Neural progenitor cell (in vitro differentiated cells): ENCODE measurements around the gene PUS1. TPM values are rescaled to one million over a fixed set of nuclear protein-coding genes. Genes with fewer than 3 reads are reported as not detected.

Experiments used
- DNase-seq: peaks from one replicate; pipeline ENCODE4 v3.0.0-alpha.2; 2016; ENCODE audit warnings: low spot score
- H2AFZ ChIP-seq: fragments of 200-600 bp; sonication (generic); replicated peaks from 2 replicates; pipeline ENCODE4 v1.6.1; 2016; ENCODE audit warnings: antibody characterized with exemption
- H3F3A ChIP-seq: fragments of 200-600 bp; sonication (generic); 2 replicates; pipeline ENCODE4 v1.6.1; 2016; ENCODE audit warnings: antibody characterized with exemption, low read depth
- H3K27ac ChIP-seq: fragments of 200-600 bp; sonication (generic); 2 replicates; pipeline ENCODE4 v1.5.1; 2016; ENCODE audit warnings: mild to moderate bottlenecking
- H3K27me3 ChIP-seq: fragments of 200-600 bp; sonication (generic); 2 replicates; pipeline ENCODE4 v1.6.1; 2016; ENCODE audit warnings: mild to moderate bottlenecking, moderate library complexity
- H3K36me3 ChIP-seq: fragments of 200-600 bp; sonication (generic); 2 replicates; pipeline ENCODE4 v1.5.1; 2016
- H3K4me1 ChIP-seq: fragments of 200-600 bp; sonication (generic); 2 replicates; pipeline ENCODE4 v1.6.1; 2016; ENCODE audit warnings: mixed run types
- H3K4me2 ChIP-seq: fragments of 200-600 bp; sonication (generic); 2 replicates; pipeline ENCODE4 v1.6.1; 2016
- H3K4me3 ChIP-seq: fragments of 200-600 bp; sonication (generic); 2 replicates; pipeline ENCODE4 v1.5.1; 2016
- H3K79me2 ChIP-seq: fragments of 200-600 bp; sonication (generic); 2 replicates; pipeline ENCODE4 v1.6.1; 2016; ENCODE audit warnings: low read depth
- H3K9ac ChIP-seq: fragments of 200-600 bp; sonication (generic); 2 replicates; pipeline ENCODE4 v1.6.1; 2016
- H3K9me3 ChIP-seq: fragments of 200-600 bp; sonication (generic); 2 replicates; pipeline ENCODE4 v1.5.1; 2016; ENCODE audit warnings: low read depth
- H4K20me1 ChIP-seq: fragments of 200-600 bp; sonication (generic); 2 replicates; pipeline ENCODE4 v1.6.1; 2016; ENCODE audit warnings: low read depth
- H3K27ac Mint-ChIP-seq: 3 replicates; pipeline ENCODE4 v1.8.0; 2021; ENCODE audit warnings: mixed read lengths
- H3K27me3 Mint-ChIP-seq: 2 replicates; pipeline ENCODE4 v1.8.0; 2022; ENCODE audit warnings: low read depth, mild to moderate bottlenecking, inconsistent platforms, moderate library complexity, mixed read lengths; ENCODE audit not compliant: insufficient read depth
- H3K36me3 Mint-ChIP-seq: 3 replicates; pipeline ENCODE4 v1.8.0; 2021; ENCODE audit warnings: mixed read lengths
- H3K4me1 Mint-ChIP-seq: 3 replicates; pipeline ENCODE4 v1.8.0; 2021; ENCODE audit warnings: mixed read lengths
- H3K4me3 Mint-ChIP-seq: 3 replicates; pipeline ENCODE4 v1.8.0; 2021; ENCODE audit warnings: mild to moderate bottlenecking, moderate library complexity, mixed read lengths
- H3K9me3 Mint-ChIP-seq: 3 replicates; pipeline ENCODE4 v1.8.0; 2020; ENCODE audit warnings: mixed read lengths
- EZH2 ChIP-seq: fragments of 200-600 bp; sonication (generic); IDR thresholded peaks from 2 replicates; pipeline ENCODE4 v1.6.1; 2017; ENCODE audit warnings: antibody characterized with exemption, mild to moderate bottlenecking, moderate library complexity
- EZH2phosphoT487 ChIP-seq: fragments of 200-600 bp; sonication (generic); IDR thresholded peaks from 2 replicates; pipeline ENCODE4 v1.6.1; 2017; ENCODE audit warnings: antibody characterized with exemption
- total RNA-seq: library from RNA; depleted of rRNA; stranded (reverse); fragments of >200 nt; gene quantifications from 2 replicates; pipeline ENCODE4 v1.2.3, GENCODE V29; 2015; ENCODE audit warnings: low replicate concordance
- TF ChIP-seq, protein P1 (sequence below): fragments of 200-600 bp; sonication (generic); IDR thresholded peaks from 2 replicates; pipeline ENCODE4 v1.5.1; 2017; ENCODE audit warnings: antibody characterized with exemption, mild to moderate bottlenecking

PUS1 gene
- total RNA-seq, 1 donor from 2014 or later: 15.9 TPM

- no peak overlapping the region for H2AFZ ChIP-seq
- no peaks in the 10 kb centered on the region for H3K9me3 Mint-ChIP-seq
- H3K27me3 ChIP-seq: no peaks in the 10 kb centered on the region
- H3K36me3 Mint-ChIP-seq: peaks cover 43% of the 10 kb centered on the region
- H3K9ac ChIP-seq: no peak overlapping the region
- H3K4me3 Mint-ChIP-seq: no peak overlapping the region
- peaks cover 9% of the 10 kb centered on the region for H3K79me2 ChIP-seq
- peaks cover 4% of the 10 kb centered on the region for H4K20me1 ChIP-seq
- H3K27me3 Mint-ChIP-seq: peaks cover 4% of the 10 kb centered on the region
- no peak overlapping the region for H3K27ac Mint-ChIP-seq
- TF ChIP-seq EZH2phosphoT487: no peak
- no peak for TF ChIP-seq EZH2
- TF ChIP-seq, protein P1, sequence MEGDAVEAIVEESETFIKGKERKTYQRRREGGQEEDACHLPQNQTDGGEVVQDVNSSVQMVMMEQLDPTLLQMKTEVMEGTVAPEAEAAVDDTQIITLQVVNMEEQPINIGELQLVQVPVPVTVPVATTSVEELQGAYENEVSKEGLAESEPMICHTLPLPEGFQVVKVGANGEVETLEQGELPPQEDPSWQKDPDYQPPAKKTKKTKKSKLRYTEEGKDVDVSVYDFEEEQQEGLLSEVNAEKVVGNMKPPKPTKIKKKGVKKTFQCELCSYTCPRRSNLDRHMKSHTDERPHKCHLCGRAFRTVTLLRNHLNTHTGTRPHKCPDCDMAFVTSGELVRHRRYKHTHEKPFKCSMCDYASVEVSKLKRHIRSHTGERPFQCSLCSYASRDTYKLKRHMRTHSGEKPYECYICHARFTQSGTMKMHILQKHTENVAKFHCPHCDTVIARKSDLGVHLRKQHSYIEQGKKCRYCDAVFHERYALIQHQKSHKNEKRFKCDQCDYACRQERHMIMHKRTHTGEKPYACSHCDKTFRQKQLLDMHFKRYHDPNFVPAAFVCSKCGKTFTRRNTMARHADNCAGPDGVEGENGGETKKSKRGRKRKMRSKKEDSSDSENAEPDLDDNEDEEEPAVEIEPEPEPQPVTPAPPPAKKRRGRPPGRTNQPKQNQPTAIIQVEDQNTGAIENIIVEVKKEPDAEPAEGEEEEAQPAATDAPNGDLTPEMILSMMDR: no peak
- peaks cover 52% of the 10 kb centered on the region for H3F3A ChIP-seq
- DNase-seq: no peak
- peaks cover 38% of the 10 kb centered on the region for H3K4me1 Mint-ChIP-seq
- H3K4me2 ChIP-seq: peak overlapping the region; percentile 84
- H3K4me3 ChIP-seq: no peak overlapping the region
- H3K36me3 ChIP-seq: peaks cover 12% of the 10 kb centered on the region
- peak overlapping the region; percentile 100 for H3K27ac ChIP-seq
- no peaks in the 10 kb centered on the region for H3K9me3 ChIP-seq
- peaks cover 55% of the 10 kb centered on the region for H3K4me1 ChIP-seq
These were observed 59.9 kb downstream of the PUS1 start for GRCh38 chr12:131989021-131989420.

DNA sequence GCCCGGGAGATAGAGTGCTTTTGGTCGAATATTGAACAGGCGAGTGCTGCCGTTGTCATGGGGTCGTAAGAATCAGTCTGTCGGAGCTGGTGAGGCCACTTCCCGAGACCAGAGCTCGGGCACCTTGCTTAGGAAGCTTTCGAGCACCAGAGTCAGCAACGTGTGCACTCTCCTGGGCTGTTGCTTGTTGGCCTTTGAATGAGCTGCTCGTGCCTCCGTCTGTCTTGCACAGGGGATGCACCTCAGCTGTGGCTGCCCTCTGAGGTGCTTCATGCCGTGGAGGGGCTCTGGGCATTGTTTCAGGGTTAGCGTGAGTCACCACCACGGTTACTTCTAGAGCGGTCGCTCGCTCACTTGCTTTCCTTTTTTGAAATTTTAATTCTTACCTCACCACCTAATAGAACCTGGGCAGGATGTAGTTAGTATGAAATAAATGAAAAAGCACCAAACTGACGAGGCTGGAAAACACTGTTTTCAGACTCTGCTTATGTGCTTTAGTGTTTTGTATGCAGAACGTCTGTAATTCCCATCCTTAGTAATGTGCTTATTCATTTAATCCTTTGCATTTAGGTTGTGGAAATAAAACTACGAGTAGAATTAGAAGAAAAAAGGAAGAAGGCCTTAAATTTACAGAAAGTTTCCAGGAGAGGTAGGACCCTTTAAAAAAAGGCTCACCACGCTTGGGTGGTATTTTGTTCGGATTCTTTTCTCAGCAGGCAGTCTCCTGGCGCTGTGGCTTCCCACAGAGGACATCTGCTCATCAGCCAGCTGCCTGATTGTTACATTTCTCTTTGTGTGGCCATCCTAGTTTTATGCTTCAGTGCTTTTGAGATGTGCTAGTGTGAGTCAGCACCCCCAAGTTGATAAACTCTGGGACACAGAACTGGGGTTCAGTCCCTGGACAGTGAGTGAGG lies 61.2 kb downstream of the PUS1 start:
- Histone ChIP-seq H3F3A (peaks cover 52% of the 10 kb centered on the region), H4K20me1 (peaks cover 4% of the 10 kb centered on the region), H3K79me2 (peaks cover 9% of the 10 kb centered on the region), H3K4me2 (peak overlapping the region; percentile 84), H3K36me3 (peaks cover 12% of the 10 kb centered on the region), H3K4me3 (peak overlapping the region; percentile 42), H3K27me3 (no peaks in the 10 kb centered on the region), H3K4me1 (peaks cover 55% of the 10 kb centered on the region), H3K9ac (peak overlapping the region; percentile 20), H3K9me3 (no peaks in the 10 kb centered on the region), H3K27ac (peak overlapping the region; percentile 100), H2AFZ (no peak overlapping the region)
- DNase-seq: peak; percentile 89
- H3K4me1 Mint-ChIP-seq: peaks cover 38% of the 10 kb centered on the region
- no peaks in the 10 kb centered on the region for H3K9me3 Mint-ChIP-seq
- peaks cover 54% of the 10 kb centered on the region for H3K36me3 Mint-ChIP-seq
- H3K27me3 Mint-ChIP-seq: peaks cover 4% of the 10 kb centered on the region
- H3K4me3 Mint-ChIP-seq: peak overlapping the region; percentile 66
- TF ChIP-seq, protein P1: no peak
- TF ChIP-seq EZH2 (no peak), EZH2phosphoT487 (no peak)
- no peak overlapping the region for H3K27ac Mint-ChIP-seq

DNA sequence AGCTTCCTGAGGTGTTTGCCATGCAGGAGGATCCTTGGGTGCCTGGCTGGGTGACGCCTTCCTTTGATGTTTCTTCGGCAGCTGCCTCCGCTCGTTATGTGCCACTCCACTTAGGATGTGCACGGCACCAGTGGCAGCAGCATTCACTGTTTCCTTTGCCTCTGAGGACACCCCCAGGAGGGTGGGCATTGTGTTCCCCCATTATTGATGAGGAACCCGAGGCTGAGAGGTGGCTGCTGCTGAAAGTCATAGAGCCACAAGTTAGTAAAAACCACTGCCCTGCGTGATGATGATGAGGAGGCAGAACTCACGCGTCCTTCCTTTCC lies 61.9 kb downstream of the PUS1 start:
- Histone ChIP-seq H3K9me3 (no peaks in the 10 kb centered on the region), H3K79me2 (peaks cover 9% of the 10 kb centered on the region), H3K4me3 (peak overlapping the region; percentile 42), H3K36me3 (peaks cover 12% of the 10 kb centered on the region), H3K27ac (peak overlapping the region; percentile 100), H3F3A (peaks cover 52% of the 10 kb centered on the region), H3K27me3 (no peaks in the 10 kb centered on the region), H4K20me1 (peaks cover 4% of the 10 kb centered on the region), H3K4me1 (peaks cover 55% of the 10 kb centered on the region), H2AFZ (no peak overlapping the region), H3K4me2 (peak overlapping the region; percentile 84), H3K9ac (peak overlapping the region; percentile 4)
- peaks cover 5% of the 10 kb centered on the region for H3K27me3 Mint-ChIP-seq
- no peak for TF ChIP-seq EZH2phosphoT487
- TF ChIP-seq, protein P1: no peak
- no peak for TF ChIP-seq EZH2
- H3K4me1 Mint-ChIP-seq: peaks cover 38% of the 10 kb centered on the region
- peak overlapping the region; percentile 68 for H3K27ac Mint-ChIP-seq
- peaks cover 54% of the 10 kb centered on the region for H3K36me3 Mint-ChIP-seq
- no peaks in the 10 kb centered on the region for H3K9me3 Mint-ChIP-seq
- peak overlapping the region; percentile 66 for H3K4me3 Mint-ChIP-seq
- no peak for DNase-seq
